ENCODE results near the gene LTBP1.

DNA sequence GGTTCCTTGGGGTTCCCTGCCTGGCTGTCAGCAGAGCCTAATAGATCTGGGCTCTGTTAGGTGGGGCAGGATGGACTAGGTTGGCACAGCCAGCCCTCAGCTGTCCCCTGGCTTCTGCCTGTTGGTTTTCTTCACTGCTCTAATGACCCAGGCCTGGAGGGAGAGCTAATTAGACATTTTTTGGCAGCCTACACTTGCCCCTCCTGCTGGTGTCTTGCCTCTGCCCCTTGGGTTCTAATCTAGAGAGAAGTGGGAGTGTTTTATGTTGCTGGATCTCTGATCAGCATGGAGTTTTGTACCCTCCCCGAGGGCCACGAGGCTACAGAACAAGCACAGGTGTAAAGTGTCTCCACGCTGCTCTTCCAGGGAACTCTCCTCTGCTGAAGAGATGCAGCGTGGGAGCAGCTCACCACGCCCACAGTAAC lies 330.3 kb downstream of the LTBP1 start:
- TF ChIP-seq, protein P1, sequence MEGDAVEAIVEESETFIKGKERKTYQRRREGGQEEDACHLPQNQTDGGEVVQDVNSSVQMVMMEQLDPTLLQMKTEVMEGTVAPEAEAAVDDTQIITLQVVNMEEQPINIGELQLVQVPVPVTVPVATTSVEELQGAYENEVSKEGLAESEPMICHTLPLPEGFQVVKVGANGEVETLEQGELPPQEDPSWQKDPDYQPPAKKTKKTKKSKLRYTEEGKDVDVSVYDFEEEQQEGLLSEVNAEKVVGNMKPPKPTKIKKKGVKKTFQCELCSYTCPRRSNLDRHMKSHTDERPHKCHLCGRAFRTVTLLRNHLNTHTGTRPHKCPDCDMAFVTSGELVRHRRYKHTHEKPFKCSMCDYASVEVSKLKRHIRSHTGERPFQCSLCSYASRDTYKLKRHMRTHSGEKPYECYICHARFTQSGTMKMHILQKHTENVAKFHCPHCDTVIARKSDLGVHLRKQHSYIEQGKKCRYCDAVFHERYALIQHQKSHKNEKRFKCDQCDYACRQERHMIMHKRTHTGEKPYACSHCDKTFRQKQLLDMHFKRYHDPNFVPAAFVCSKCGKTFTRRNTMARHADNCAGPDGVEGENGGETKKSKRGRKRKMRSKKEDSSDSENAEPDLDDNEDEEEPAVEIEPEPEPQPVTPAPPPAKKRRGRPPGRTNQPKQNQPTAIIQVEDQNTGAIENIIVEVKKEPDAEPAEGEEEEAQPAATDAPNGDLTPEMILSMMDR (IDR thresholded peaks at IDR 0.05; ENCODE audit: low read depth, low read length, poor library complexity, severe bottlenecking), result no peak
- no peak for TF ChIP-seq EZH2phosphoT487 (IDR thresholded peaks at IDR 0.05; ENCODE audit: borderline replicate concordance, low read length)

Data from DOHH2 (cell line).